Measurements from ENCODE around the gene COX7A2L. TPM values are rescaled to one million over a fixed set of nuclear protein-coding genes. Genes with fewer than 3 reads are reported as not detected.

The COX7A2L gene
- total RNA-seq: 100 to 1,000 TPM in 2 of 6 donors, 10 to 100 TPM in 4; 57.0 to 123 (median 85.7) TPM

GRCh38 chr2:42360890-42361727 is at the start of gene COX7A2L:
Gene COX7A2L, minus strand, starts transcription at chr2:42361217. Its CDS starts 56 bp downstream, at chr2:42361161.
- no peaks in the 10 kb centered on the region for H3K9me3 ChIP-seq
- peaks cover 16 to 41% (median 24%) of the 10 kb centered on the region in 4 donors for H3K4me1 ChIP-seq
- WGBS, 2 donors: 0 to 2% methylated on average over 20 to 59 of the region's 61 CpGs
- peak; percentile 99 to 100 for ATAC-seq (ENCODE audit: low FRiP score in 2 of 2)
- no peaks in the 10 kb centered on the region for H3K27me3 ChIP-seq
- DNase-seq: peak; percentile 96 to 97
- peak in 3 of 4 donors; percentile 64 to 88 (median 80) for TF ChIP-seq POLR2A (IDR thresholded peaks at IDR 0.05)
- peak in 1 of 4 donors; percentile 36 for TF ChIP-seq EP300 (IDR thresholded peaks at IDR 0.05)
- peak in 2 of 6 experiments; percentile 15 to 27 for TF ChIP-seq CTCF (IDR thresholded peaks at IDR 0.05)
- peak; percentile 75 to 84 for TF ChIP-seq POLR2AphosphoS5 (IDR thresholded peaks at IDR 0.05)
- H3K36me3 ChIP-seq: peaks cover 0 to 6% (median 0%) of the 10 kb centered on the region in 4 donors
- peak within 1 kb of the TSS; percentile 78 to 95 (median 87) for H3K4me3 ChIP-seq
- H3K27ac ChIP-seq: peak within 1 kb of the TSS; percentile 92 to 97 (median 95)

GRCh38 chr2:42408009-42408408 is 47.0 kb upstream of the COX7A2L start:
- no peaks in the 10 kb centered on the region for H3K4me1 ChIP-seq
- ATAC-seq (ENCODE audit: low FRiP score in 2 of 2) (peak in 1 of 2 donors; percentile 55), DNase-seq (peak in 1 of 2 donors; percentile 45)
- no peaks in the 10 kb centered on the region for H3K27me3 ChIP-seq
- H3K27ac ChIP-seq: no peak overlapping the region
- H3K36me3 ChIP-seq: no peaks in the 10 kb centered on the region
- H3K9me3 ChIP-seq: no peaks in the 10 kb centered on the region
- WGBS, 2 donors: 90 to 95% methylated on average over 4 to 5 of the region's 8 CpGs
- TF ChIP-seq POLR2AphosphoS5 (IDR thresholded peaks at IDR 0.05): no peak
- TF ChIP-seq CTCF (IDR thresholded peaks at IDR 0.05): no peak
- no peak for TF ChIP-seq EP300 (IDR thresholded peaks at IDR 0.05)
- no peak for TF ChIP-seq POLR2A (IDR thresholded peaks at IDR 0.05)
- no peak overlapping the region for H3K4me3 ChIP-seq

GRCh38 chr2:42407476-42407875 is 46.5 kb upstream of the COX7A2L start:
- 94% methylated on average over 3 of the region's 6 CpGs; no CpG with 5 or more reads in 1 of the 2 donors for WGBS, 2 donors
- no peaks in the 10 kb centered on the region for H3K4me1 ChIP-seq

GRCh38 chr2:42404676-42405075 is 43.7 kb upstream of the COX7A2L start:
- Histone ChIP-seq H3K27ac (no peak overlapping the region), H3K27me3 (no peaks in the 10 kb centered on the region), H3K4me1 (no peaks in the 10 kb centered on the region), H3K36me3 (no peaks in the 10 kb centered on the region), H3K9me3 (no peaks in the 10 kb centered on the region), H3K4me3 (no peak overlapping the region)
- DNase-seq (no peak), ATAC-seq (ENCODE audit: low FRiP score in 2 of 2) (no peak)
- 73 to 87% methylated on average over 4 of the region's 4 CpGs for WGBS, 2 donors
- TF ChIP-seq EP300 (IDR thresholded peaks at IDR 0.05): no peak
- TF ChIP-seq CTCF (IDR thresholded peaks at IDR 0.05): no peak
- TF ChIP-seq POLR2AphosphoS5 (IDR thresholded peaks at IDR 0.05): no peak
- no peak for TF ChIP-seq POLR2A (IDR thresholded peaks at IDR 0.05)

More at GRCh38 chr2:42407476-42407875, 46.5 kb upstream of the COX7A2L start:
- no peaks in the 10 kb centered on the region for H3K36me3 ChIP-seq
- H3K4me3 ChIP-seq: no peak overlapping the region
- TF ChIP-seq POLR2A (IDR thresholded peaks at IDR 0.05) (no peak), POLR2AphosphoS5 (IDR thresholded peaks at IDR 0.05) (no peak), EP300 (IDR thresholded peaks at IDR 0.05) (no peak), CTCF (IDR thresholded peaks at IDR 0.05) (no peak)
- H3K9me3 ChIP-seq: no peaks in the 10 kb centered on the region
- peak in 1 of 2 donors; percentile 51 for DNase-seq
- peak in 1 of 2 donors; percentile 40 for ATAC-seq (ENCODE audit: low FRiP score in 2 of 2)
- H3K27me3 ChIP-seq: no peaks in the 10 kb centered on the region
- H3K27ac ChIP-seq: no peak overlapping the region
